ENCODE data around the gene PRTG.

GRCh38 chr15:55750706-55751105 is 7.8 kb upstream of the PRTG start:
- no peak for TF ChIP-seq POLR2A (IDR thresholded peaks at IDR 0.05)
- TF ChIP-seq CTCF (IDR thresholded peaks at IDR 0.05): no peak
